GM23338 (cell line): ENCODE measurements around the gene MUC5B. TPM values are rescaled to one million over a fixed set of nuclear protein-coding genes. Genes with fewer than 3 reads are reported as not detected.

Experiments used
- ATAC-seq: fragments of 200-7000 bp; cut with Tn5 transposase; 3 replicates; pipeline ENCODE4 v1.9.1; 2020
- DNase-seq: peaks from one replicate; pipeline ENCODE4 v3.0.0-alpha.2; 2015; ENCODE audit warnings: low spot score
- H2AFZ ChIP-seq: fragments of 200-600 bp; sonication (generic); 2 replicates; pipeline ENCODE4 v1.8.0; 2016; ENCODE audit warnings: antibody characterized with exemption, mild to moderate bottlenecking, moderate library complexity
- H3F3A ChIP-seq: fragments of 200-600 bp; sonication (generic); replicated peaks from 2 replicates; pipeline ENCODE4 v1.8.0; 2017; ENCODE audit warnings: antibody characterized with exemption, mixed run types, low read depth
- H3K27ac ChIP-seq: fragments of 200-600 bp; sonication (generic); 2 replicates; pipeline ENCODE4 v1.6.1; 2016; ENCODE audit warnings: low read depth
- H3K27me3 ChIP-seq: fragments of 200-600 bp; sonication (generic); 2 replicates; pipeline ENCODE4 v1.8.0; 2016; ENCODE audit warnings: mild to moderate bottlenecking, mixed run types, moderate library complexity; ENCODE audit not compliant: insufficient read depth
- H3K36me3 ChIP-seq: fragments of 200-600 bp; sonication (generic); 2 replicates; pipeline ENCODE4 v1.8.0; 2016; ENCODE audit warnings: mild to moderate bottlenecking; ENCODE audit not compliant: insufficient read depth
- H3K4me1 ChIP-seq: fragments of 200-600 bp; sonication (generic); 2 replicates; pipeline ENCODE4 v1.8.0; 2016; ENCODE audit warnings: mild to moderate bottlenecking, moderate library complexity; ENCODE audit not compliant: insufficient read depth
- H3K4me2 ChIP-seq: fragments of 200-600 bp; sonication (generic); 2 replicates; pipeline ENCODE4 v1.7.1; 2017; ENCODE audit warnings: mixed run types
- H3K4me3 ChIP-seq: fragments of 200-600 bp; sonication (generic); 2 replicates; pipeline ENCODE4 v1.6.1; 2016; ENCODE audit warnings: mixed run types
- H3K79me2 ChIP-seq: fragments of 200-600 bp; sonication (generic); replicated peaks from 2 replicates; pipeline ENCODE4 v1.8.0; 2017; ENCODE audit warnings: mild to moderate bottlenecking; ENCODE audit not compliant: insufficient read depth
- H3K9me2 ChIP-seq: fragments of 200-600 bp; sonication (generic); 2 replicates; pipeline ENCODE4 v1.8.0; 2017; ENCODE audit not compliant: insufficient read depth
- H4K20me1 ChIP-seq: fragments of 200-600 bp; sonication (generic); replicated peaks from 2 replicates; pipeline ENCODE4 v1.8.0; 2017; ENCODE audit warnings: mild to moderate bottlenecking; ENCODE audit not compliant: insufficient read depth
- H3K27ac Mint-ChIP-seq: 2 replicates; pipeline ENCODE4 v1.8.0; 2020; ENCODE audit warnings: inconsistent platforms, mild to moderate bottlenecking, moderate library complexity, mixed read lengths
- H3K27me3 Mint-ChIP-seq: 3 replicates; pipeline ENCODE4 v1.8.0; 2022; ENCODE audit warnings: low read depth, mild to moderate bottlenecking, moderate library complexity, mixed read lengths, inconsistent platforms; ENCODE audit not compliant: insufficient read depth, poor library complexity
- H3K36me3 Mint-ChIP-seq: 3 replicates; pipeline ENCODE4 v1.8.0; 2021; ENCODE audit warnings: low read depth, mild to moderate bottlenecking, inconsistent platforms, moderate library complexity, mixed read lengths
- H3K4me1 Mint-ChIP-seq: 3 replicates; pipeline ENCODE4 v1.8.0; 2020; ENCODE audit warnings: mild to moderate bottlenecking, inconsistent platforms, mixed read lengths
- H3K4me3 Mint-ChIP-seq: 3 replicates; pipeline ENCODE4 v1.8.0; 2021; ENCODE audit warnings: moderate library complexity, mild to moderate bottlenecking, inconsistent platforms, mixed read lengths
- H3K9me3 Mint-ChIP-seq: 3 replicates; pipeline ENCODE4 v1.8.0; 2020; ENCODE audit warnings: moderate library complexity, mild to moderate bottlenecking, inconsistent platforms, mixed read lengths
- ETS1 ChIP-seq: IDR thresholded peaks from 2 replicates; pipeline ENCODE4 v1.6.1; 2016; ENCODE audit warnings: antibody characterized with exemption
- EZH2 ChIP-seq: fragments of 200-600 bp; sonication (generic); IDR thresholded peaks from one replicate; pipeline ENCODE4 v1.8.0; 2017; ENCODE audit warnings: antibody characterized with exemption, mild to moderate bottlenecking, low read depth; ENCODE audit not compliant: unreplicated experiment
- JUNB ChIP-seq: IDR thresholded peaks from one replicate; pipeline ENCODE4 v1.6.1; 2016; ENCODE audit warnings: antibody characterized with exemption; ENCODE audit not compliant: unreplicated experiment
- polyA plus RNA-seq: library from polyadenylated mRNA; unstranded; fragments of >200 nt; fragmentation: Nextera tagmentation; extraction: Ambion mirVana; gene quantifications from 2 replicates; pipeline ENCODE4 v1.2.1, GENCODE V29; 2016
- total RNA-seq: library from RNA; depleted of rRNA; stranded (reverse); fragments of >200 nt; shearing (Covaris generic); gene quantifications from 2 replicates; pipeline ENCODE4 v1.2.3, GENCODE V29; 2014
- TF ChIP-seq, protein P1 (sequence below): fragments of 250-450 bp; sonication (Bioruptor Pico); IDR thresholded peaks from 2 replicates; pipeline ENCODE4 v1.5.0; 2020; ENCODE audit warnings: mild to moderate bottlenecking, moderate library complexity

The MUC5B gene
- total and polyA plus RNA-seq, 2 experiments from 2014 or later = 0.18 to 0.90 TPM

DNA sequence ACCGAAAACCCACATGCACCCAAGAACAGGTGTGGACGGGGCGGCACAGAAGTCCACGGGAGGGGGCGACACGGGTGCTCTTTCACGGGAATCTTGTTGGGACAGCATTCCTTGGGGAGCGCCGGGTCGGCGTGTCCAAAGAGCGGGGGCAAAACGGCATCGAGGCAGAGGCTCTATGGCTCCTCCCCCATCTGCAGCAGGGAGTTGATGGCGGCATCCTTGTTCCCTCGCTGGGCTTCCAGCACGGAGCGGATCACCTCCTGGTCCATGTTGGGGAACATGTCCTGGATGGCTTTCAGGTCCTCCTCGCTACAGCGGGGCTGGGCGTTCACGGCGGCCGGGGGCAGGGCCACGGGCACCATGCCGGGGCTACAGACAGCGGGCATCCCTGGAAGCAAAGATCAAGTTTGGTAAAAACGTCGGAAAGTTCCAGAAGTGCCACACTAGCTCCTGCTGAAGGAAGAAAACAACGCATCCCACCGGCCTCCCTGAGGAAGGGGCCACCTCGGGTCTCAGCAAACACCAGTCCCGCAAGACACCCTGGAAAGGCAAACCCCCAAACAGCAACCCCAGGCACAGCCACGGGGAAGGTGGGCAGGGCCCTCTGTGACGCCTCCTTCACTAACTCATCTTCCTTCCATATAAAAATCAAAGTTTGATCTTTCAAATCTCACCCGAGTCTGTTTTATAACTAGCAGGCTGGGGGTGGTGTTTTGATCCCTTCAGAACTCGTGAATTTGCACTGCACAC lies 54.2 kb downstream of the MUC5B start:
- Mint-ChIP-seq H3K27ac (peak overlapping the region; percentile 38; the same call in 1 of the 2 replicates), H3K27me3 (peaks cover 9% of the 10 kb centered on the region), H3K4me3 (no peak overlapping the region), H3K4me1 (peaks cover 4% of the 10 kb centered on the region; the same call in 2 of the 3 replicates), H3K36me3 (peaks cover 12% of the 10 kb centered on the region; the same call in 1 of the 3 replicates), H3K9me3 (no peaks in the 10 kb centered on the region)
- no peak overlapping the region for H3K27ac ChIP-seq
- no peaks in the 10 kb centered on the region for H3F3A ChIP-seq
- H3K36me3 ChIP-seq = no peaks in the 10 kb centered on the region
- H3K4me3 ChIP-seq = no peak overlapping the region
- ATAC-seq = no peak
- no peak overlapping the region for H3K4me2 ChIP-seq
- H3K9me2 ChIP-seq = no peaks in the 10 kb centered on the region
- no peak overlapping the region for H2AFZ ChIP-seq
- TF ChIP-seq, protein P1, sequence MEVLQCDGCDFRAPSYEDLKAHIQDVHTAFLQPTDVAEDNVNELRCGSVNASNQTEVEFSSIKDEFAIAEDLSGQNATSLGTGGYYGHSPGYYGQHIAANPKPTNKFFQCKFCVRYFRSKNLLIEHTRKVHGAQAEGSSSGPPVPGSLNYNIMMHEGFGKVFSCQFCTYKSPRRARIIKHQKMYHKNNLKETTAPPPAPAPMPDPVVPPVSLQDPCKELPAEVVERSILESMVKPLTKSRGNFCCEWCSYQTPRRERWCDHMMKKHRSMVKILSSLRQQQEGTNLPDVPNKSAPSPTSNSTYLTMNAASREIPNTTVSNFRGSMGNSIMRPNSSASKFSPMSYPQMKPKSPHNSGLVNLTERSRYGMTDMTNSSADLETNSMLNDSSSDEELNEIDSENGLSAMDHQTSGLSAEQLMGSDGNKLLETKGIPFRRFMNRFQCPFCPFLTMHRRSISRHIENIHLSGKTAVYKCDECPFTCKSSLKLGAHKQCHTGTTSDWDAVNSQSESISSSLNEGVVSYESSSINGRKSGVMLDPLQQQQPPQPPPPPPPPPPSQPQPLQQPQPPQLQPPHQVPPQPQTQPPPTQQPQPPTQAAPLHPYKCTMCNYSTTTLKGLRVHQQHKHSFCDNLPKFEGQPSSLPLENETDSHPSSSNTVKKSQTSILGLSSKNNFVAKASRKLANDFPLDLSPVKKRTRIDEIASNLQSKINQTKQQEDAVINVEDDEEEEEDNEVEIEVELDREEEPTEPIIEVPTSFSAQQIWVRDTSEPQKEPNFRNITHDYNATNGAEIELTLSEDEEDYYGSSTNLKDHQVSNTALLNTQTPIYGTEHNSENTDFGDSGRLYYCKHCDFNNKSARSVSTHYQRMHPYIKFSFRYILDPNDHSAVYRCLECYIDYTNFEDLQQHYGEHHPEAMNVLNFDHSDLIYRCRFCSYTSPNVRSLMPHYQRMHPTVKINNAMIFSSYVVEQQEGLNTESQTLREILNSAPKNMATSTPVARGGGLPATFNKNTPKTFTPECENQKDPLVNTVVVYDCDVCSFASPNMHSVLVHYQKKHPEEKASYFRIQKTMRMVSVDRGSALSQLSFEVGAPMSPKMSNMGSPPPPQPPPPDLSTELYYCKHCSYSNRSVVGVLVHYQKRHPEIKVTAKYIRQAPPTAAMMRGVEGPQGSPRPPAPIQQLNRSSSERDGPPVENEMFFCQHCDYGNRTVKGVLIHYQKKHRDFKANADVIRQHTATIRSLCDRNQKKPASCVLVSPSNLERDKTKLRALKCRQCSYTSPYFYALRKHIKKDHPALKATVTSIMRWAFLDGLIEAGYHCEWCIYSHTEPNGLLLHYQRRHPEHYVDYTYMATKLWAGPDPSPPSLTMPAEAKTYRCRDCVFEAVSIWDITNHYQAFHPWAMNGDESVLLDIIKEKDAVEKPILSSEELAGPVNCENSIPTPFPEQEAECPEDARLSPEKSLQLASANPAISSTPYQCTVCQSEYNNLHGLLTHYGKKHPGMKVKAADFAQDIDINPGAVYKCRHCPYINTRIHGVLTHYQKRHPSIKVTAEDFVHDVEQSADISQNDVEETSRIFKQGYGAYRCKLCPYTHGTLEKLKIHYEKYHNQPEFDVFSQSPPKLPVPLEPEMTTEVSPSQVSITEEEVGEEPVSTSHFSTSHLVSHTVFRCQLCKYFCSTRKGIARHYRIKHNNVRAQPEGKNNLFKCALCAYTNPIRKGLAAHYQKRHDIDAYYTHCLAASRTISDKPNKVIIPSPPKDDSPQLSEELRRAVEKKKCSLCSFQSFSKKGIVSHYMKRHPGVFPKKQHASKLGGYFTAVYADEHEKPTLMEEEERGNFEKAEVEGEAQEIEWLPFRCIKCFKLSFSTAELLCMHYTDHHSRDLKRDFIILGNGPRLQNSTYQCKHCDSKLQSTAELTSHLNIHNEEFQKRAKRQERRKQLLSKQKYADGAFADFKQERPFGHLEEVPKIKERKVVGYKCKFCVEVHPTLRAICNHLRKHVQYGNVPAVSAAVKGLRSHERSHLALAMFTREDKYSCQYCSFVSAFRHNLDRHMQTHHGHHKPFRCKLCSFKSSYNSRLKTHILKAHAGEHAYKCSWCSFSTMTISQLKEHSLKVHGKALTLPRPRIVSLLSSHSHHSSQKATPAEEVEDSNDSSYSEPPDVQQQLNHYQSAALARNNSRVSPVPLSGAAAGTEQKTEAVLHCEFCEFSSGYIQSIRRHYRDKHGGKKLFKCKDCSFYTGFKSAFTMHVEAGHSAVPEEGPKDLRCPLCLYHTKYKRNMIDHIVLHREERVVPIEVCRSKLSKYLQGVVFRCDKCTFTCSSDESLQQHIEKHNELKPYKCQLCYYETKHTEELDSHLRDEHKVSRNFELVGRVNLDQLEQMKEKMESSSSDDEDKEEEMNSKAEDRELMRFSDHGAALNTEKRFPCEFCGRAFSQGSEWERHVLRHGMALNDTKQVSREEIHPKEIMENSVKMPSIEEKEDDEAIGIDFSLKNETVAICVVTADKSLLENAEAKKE (CRISPR knock-in tag) = no peak
- TF ChIP-seq ETS1 (no peak), EZH2 (no peak), JUNB (no peak)
- no peaks in the 10 kb centered on the region for H3K79me2 ChIP-seq
- no peaks in the 10 kb centered on the region for H3K27me3 ChIP-seq
- no peaks in the 10 kb centered on the region for H3K4me1 ChIP-seq
- no peaks in the 10 kb centered on the region for H4K20me1 ChIP-seq
- no peak for DNase-seq
